Nephron progenitor cell (in vitro differentiated cells): ENCODE results near the gene MAMDC4.
A peak's percentile ranks its signal among the peaks of the same experiment; 100 is the strongest.

Source experiments
- DNase-seq: peaks from one replicate; pipeline ENCODE4 v3.0.0; 2021
- H3K27ac Mint-ChIP-seq: 2 replicates; pipeline ENCODE4 v1.8.0; 2021; ENCODE audit warnings: mild to moderate bottlenecking, moderate library complexity, mixed read lengths
- H3K27me3 Mint-ChIP-seq: 2 replicates; pipeline ENCODE4 v1.8.0; 2021; ENCODE audit warnings: mild to moderate bottlenecking, low read depth, mixed read lengths; ENCODE audit not compliant: poor library complexity
- H3K36me3 Mint-ChIP-seq: 2 replicates; pipeline ENCODE4 v1.8.0; 2021; ENCODE audit warnings: low read depth, mixed read lengths
- H3K4me1 Mint-ChIP-seq: 2 replicates; pipeline ENCODE4 v1.8.0; 2021; ENCODE audit warnings: mixed read lengths
- H3K4me3 Mint-ChIP-seq: 2 replicates; pipeline ENCODE4 v1.8.0; 2021; ENCODE audit warnings: mild to moderate bottlenecking, moderate library complexity, mixed read lengths
- H3K9me3 Mint-ChIP-seq: 2 replicates; pipeline ENCODE4 v1.8.0; 2021; ENCODE audit warnings: mild to moderate bottlenecking, moderate library complexity, mixed read lengths
- CTCF ChIP-seq: fragments of 200-600 bp; sonication (generic); IDR thresholded peaks from 2 replicates; pipeline ENCODE4 v1.5.0; 2021; ENCODE audit warnings: antibody characterized with exemption

Gene MAMDC4

DNA sequence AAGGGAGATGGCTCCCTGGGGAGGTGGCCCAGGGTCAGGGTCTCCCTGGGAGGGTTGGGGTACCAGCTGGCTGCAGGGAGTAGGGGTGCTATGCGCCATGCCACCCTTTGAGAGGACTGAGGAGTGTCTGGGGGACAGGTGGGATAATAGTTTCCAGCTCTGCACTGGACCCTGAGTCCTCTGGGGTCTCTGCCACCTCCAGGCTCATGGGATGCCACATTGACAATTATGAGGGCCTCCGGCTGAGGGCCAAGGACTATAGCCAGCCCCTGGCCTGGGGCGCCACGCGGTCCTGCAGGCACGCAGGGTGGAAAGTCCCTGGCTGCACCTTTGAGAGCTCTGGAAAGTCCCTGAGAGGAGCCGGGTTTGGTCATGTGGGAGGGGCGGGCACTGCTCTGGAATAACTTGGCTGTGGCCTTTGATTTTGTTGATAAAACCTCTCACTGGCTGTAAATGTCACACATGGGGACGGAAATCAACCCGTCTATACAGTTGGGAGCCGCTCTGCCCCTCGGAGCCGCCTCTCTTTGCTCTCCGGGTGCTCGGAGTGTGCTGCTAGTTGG lies 50.2 kb downstream of the MAMDC4 start:
- peaks cover 3% of the 10 kb centered on the region for H3K27me3 Mint-ChIP-seq

DNA sequence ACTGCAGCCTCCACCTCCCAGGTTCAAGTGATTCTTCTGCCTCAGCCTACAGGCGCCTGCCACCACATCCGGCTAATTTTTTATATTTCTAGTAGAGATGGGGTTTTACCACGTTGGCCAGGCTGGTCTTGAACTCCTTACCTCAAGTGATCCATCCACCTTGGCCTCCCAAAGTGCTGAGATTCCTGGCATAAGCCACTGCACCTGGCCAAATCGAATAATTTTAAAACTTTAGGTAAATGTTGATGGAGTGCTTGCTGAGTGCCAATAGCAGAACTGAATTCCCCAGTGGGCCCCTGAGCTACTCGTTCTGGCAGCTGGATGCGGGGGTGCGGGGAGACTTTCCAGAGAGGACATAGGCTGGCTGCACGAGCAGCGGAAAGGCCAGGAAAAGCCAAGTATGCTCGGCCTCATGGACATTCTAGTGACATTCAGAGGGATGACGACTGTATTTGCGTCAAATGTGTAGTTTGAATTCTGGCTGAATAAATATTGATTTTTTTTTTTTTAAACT lies 51.0 kb downstream of the MAMDC4 start:
- Mint-ChIP-seq H3K4me1 (no peaks in the 10 kb centered on the region), H3K27ac (peak overlapping the region; percentile 64), H3K27me3 (peaks cover 3% of the 10 kb centered on the region), H3K9me3 (no peaks in the 10 kb centered on the region), H3K4me3 (no peak overlapping the region), H3K36me3 (peaks cover 45% of the 10 kb centered on the region)
- TF ChIP-seq CTCF: no peak
- DNase-seq: no peak

More for the DNA sequence above, 50.2 kb downstream of the MAMDC4 start:
- peaks cover 42% of the 10 kb centered on the region for H3K36me3 Mint-ChIP-seq
- peak overlapping the region; percentile 96 for H3K27ac Mint-ChIP-seq
- no peak for DNase-seq
- H3K4me1 Mint-ChIP-seq: no peaks in the 10 kb centered on the region
- no peak for TF ChIP-seq CTCF
- H3K9me3 Mint-ChIP-seq: no peaks in the 10 kb centered on the region
- no peak overlapping the region for H3K4me3 Mint-ChIP-seq

DNA sequence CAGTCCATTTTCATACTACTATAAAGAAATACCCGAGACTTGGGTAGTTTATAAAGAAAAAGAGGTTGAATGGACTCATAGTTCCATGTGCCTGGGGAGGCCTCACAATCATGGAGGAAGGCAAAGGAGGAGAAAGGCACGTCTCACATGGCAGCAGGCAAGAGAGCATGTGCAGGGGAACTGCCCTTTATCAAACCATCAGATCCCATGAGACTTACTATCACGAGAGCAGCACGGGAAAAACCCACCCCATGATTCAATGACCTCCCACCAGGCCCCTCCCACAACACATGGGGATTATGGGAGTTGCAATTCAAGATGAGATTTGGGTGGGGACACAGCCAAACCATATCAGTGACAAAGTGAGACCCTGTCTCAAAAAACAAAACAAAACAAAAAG lies 54.1 kb downstream of the MAMDC4 start:
- TF ChIP-seq CTCF: no peak
- no peaks in the 10 kb centered on the region for H3K4me1 Mint-ChIP-seq
- no peaks in the 10 kb centered on the region for H3K9me3 Mint-ChIP-seq
- peaks cover 3% of the 10 kb centered on the region for H3K27me3 Mint-ChIP-seq
- peaks cover 40% of the 10 kb centered on the region for H3K36me3 Mint-ChIP-seq
- DNase-seq: no peak
- no peak overlapping the region for H3K27ac Mint-ChIP-seq
- H3K4me3 Mint-ChIP-seq: no peak overlapping the region

DNA sequence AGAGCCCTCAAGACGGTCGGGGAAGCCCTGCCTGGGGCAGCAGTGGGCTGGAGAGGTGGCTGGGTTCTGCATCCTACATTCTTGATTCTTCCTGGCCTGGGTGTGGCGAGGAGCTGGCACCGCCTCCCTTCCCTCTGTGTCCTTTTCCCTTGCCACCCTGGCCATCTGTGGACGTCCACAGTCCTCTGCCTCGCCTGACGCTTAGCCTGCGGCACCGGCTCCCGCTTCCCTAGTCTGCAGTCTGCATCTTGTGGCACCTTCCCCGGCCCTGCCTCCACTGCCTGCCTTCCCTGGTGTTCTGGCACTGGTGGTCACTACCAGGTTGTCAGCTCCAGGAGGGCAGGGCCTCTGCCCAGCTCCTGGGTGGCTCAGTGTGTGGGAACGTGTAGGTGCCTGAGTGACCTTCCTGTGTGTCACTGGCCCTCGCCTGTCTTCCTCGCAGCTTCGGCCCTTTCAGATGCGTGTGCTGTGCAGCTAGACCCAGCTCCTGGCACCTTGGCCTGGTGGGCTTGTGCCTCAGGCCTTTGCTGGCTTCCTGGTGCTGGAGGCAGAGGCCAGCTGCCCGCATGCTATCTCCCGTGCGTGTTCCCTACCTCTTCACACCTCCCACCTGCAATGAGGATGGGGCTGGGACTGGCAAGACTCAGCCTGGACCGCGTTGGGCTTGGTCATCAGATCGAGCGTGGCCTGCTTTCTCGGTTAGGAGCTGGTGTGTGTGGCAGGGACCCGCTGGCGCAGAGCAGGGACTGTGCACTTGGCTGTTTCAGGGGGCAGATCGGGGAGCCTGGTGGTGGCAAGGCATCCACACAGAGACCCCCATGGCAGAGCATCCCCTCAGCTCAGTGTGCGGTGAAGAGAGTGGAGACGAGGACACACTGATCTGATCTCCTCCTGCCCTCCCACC lies 55.1 kb downstream of the MAMDC4 start:
- no peaks in the 10 kb centered on the region for H3K4me1 Mint-ChIP-seq
- no peaks in the 10 kb centered on the region for H3K9me3 Mint-ChIP-seq
- no peak overlapping the region for H3K4me3 Mint-ChIP-seq
- DNase-seq: no peak
- no peak for TF ChIP-seq CTCF
- peaks cover 35% of the 10 kb centered on the region for H3K36me3 Mint-ChIP-seq
- no peaks in the 10 kb centered on the region for H3K27me3 Mint-ChIP-seq
- H3K27ac Mint-ChIP-seq: peak overlapping the region; percentile 36
